Measurements from ENCODE around the gene ARHGAP42. TPM values are rescaled to one million over a fixed set of nuclear protein-coding genes. Genes with fewer than 3 reads are reported as not detected.

ARHGAP42 gene
- total and polyA plus RNA-seq, 4 donors, result 3.8 to 17.2 (median 12.0) TPM

DNA sequence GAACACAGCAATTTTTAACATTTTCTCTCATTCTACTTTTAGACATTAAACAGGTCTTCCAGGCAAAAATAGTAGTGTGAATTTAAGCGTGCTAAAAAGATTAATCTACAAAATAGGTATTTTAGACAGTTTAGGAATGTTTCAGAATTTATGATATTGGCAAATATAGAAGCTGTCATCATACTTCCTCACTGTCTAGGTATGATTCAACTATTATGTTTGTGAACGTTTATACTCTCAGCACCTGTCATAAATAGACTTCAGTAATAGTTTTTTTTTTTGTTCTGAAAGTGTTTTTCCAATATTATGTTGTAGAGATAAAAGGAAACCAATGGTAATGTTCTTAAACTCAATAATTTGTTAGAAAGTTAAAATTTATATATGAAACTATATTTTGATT, 103.0 kb downstream of the ARHGAP42 start:
- no peaks in the 10 kb centered on the region for H3K9me3 ChIP-seq (ENCODE audit: control insufficient read depth in 4 of 4, low read length in 3 of 4)
- TF ChIP-seq HNF4A (conservative IDR thresholded peaks at IDR 0.05), result no peak
- TF ChIP-seq RAD21 (IDR thresholded peaks at IDR 0.05), result no peak
- TF ChIP-seq HNF4G (IDR thresholded peaks at IDR 0.05), result no peak
- no peak for TF ChIP-seq JUND (IDR thresholded peaks at IDR 0.05)
- TF ChIP-seq FOXA1 (IDR thresholded peaks at IDR 0.05), result no peak
- TF ChIP-seq GABPA (IDR thresholded peaks at IDR 0.05 in 1 of 2, conservative IDR thresholded peaks at IDR 0.05 in 1 of 2), result no peak
- no peak for TF ChIP-seq FOXA2 (IDR thresholded peaks at IDR 0.05)
- TF ChIP-seq, protein P1, sequence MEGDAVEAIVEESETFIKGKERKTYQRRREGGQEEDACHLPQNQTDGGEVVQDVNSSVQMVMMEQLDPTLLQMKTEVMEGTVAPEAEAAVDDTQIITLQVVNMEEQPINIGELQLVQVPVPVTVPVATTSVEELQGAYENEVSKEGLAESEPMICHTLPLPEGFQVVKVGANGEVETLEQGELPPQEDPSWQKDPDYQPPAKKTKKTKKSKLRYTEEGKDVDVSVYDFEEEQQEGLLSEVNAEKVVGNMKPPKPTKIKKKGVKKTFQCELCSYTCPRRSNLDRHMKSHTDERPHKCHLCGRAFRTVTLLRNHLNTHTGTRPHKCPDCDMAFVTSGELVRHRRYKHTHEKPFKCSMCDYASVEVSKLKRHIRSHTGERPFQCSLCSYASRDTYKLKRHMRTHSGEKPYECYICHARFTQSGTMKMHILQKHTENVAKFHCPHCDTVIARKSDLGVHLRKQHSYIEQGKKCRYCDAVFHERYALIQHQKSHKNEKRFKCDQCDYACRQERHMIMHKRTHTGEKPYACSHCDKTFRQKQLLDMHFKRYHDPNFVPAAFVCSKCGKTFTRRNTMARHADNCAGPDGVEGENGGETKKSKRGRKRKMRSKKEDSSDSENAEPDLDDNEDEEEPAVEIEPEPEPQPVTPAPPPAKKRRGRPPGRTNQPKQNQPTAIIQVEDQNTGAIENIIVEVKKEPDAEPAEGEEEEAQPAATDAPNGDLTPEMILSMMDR (IDR thresholded peaks at IDR 0.05; ENCODE audit: low read depth, low read length, missing input control), result no peak
- TF ChIP-seq RXRA (IDR thresholded peaks at IDR 0.05), result no peak
- no peak for TF ChIP-seq ZBTB33 (IDR thresholded peaks at IDR 0.05)
- no peak for TF ChIP-seq SP1 (IDR thresholded peaks at IDR 0.05)
- TF ChIP-seq NR2F2 (IDR thresholded peaks at IDR 0.05), result no peak
- TF ChIP-seq, protein P2, sequence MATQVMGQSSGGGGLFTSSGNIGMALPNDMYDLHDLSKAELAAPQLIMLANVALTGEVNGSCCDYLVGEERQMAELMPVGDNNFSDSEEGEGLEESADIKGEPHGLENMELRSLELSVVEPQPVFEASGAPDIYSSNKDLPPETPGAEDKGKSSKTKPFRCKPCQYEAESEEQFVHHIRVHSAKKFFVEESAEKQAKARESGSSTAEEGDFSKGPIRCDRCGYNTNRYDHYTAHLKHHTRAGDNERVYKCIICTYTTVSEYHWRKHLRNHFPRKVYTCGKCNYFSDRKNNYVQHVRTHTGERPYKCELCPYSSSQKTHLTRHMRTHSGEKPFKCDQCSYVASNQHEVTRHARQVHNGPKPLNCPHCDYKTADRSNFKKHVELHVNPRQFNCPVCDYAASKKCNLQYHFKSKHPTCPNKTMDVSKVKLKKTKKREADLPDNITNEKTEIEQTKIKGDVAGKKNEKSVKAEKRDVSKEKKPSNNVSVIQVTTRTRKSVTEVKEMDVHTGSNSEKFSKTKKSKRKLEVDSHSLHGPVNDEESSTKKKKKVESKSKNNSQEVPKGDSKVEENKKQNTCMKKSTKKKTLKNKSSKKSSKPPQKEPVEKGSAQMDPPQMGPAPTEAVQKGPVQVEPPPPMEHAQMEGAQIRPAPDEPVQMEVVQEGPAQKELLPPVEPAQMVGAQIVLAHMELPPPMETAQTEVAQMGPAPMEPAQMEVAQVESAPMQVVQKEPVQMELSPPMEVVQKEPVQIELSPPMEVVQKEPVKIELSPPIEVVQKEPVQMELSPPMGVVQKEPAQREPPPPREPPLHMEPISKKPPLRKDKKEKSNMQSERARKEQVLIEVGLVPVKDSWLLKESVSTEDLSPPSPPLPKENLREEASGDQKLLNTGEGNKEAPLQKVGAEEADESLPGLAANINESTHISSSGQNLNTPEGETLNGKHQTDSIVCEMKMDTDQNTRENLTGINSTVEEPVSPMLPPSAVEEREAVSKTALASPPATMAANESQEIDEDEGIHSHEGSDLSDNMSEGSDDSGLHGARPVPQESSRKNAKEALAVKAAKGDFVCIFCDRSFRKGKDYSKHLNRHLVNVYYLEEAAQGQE (IDR thresholded peaks at IDR 0.05), result no peak
- no peaks in the 10 kb centered on the region for H3K27me3 ChIP-seq (ENCODE audit: control insufficient read depth in 4 of 4, insufficient read depth in 4 of 4, low read length in 3 of 4)
- H3K9ac ChIP-seq (ENCODE audit: low read depth in 1 of 2, low read length in 2 of 2), result no peak overlapping the region
- no peak overlapping the region for H3K27ac ChIP-seq (ENCODE audit: low read depth in 1 of 2, low read length in 2 of 2)
- H3K4me1 ChIP-seq (ENCODE audit: control insufficient read depth in 4 of 4, insufficient read depth in 4 of 4, low read length in 3 of 4), result peaks cover 3 to 39% (median 14%) of the 10 kb centered on the region in 4 donors
- DNase-seq (ENCODE audit: low spot score), result no peak
- no peaks in the 10 kb centered on the region for H3K36me3 ChIP-seq (ENCODE audit: control insufficient read depth in 4 of 4, insufficient read depth in 3 of 4, low read depth in 1 of 4, low read length in 3 of 4)
- no peak overlapping the region for H3K4me3 ChIP-seq (ENCODE audit: low read depth in 1 of 3, low read length in 3 of 3)
- 76% methylated on average over 2 of the region's 2 CpGs for WGBS

DNA sequence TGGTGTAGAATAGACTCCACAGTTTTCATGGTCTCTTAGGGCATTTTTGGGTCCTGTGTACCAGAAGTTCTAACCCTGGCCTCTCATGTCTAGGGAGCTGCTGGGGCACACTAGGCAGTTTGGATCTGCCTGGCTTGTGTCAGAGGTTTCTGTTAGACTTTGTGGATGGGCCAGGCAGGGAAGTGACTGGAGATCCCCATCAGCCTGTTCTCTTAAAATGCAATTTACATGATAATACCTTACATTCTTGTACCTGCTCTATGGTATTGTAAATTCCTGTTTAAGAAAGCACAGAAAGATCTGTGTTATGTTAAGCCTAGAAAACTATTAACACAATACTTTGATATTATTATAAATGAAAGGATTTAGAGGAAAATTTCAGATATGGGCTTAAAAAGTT, 104.0 kb downstream of the ARHGAP42 start:
- Histone ChIP-seq H3K9me3 (ENCODE audit: control insufficient read depth in 4 of 4, low read length in 3 of 4) (no peaks in the 10 kb centered on the region), H3K4me3 (ENCODE audit: low read depth in 1 of 3, low read length in 3 of 3) (no peak overlapping the region), H3K27me3 (ENCODE audit: control insufficient read depth in 4 of 4, insufficient read depth in 4 of 4, low read length in 3 of 4) (no peaks in the 10 kb centered on the region), H3K36me3 (ENCODE audit: control insufficient read depth in 4 of 4, insufficient read depth in 3 of 4, low read depth in 1 of 4, low read length in 3 of 4) (peaks cover 0 to 4% (median 0%) of the 10 kb centered on the region in 4 donors), H3K9ac (ENCODE audit: low read depth in 1 of 2, low read length in 2 of 2) (no peak overlapping the region), H3K27ac (ENCODE audit: low read depth in 1 of 2, low read length in 2 of 2) (no peak overlapping the region), H3K4me1 (ENCODE audit: control insufficient read depth in 4 of 4, insufficient read depth in 4 of 4, low read length in 3 of 4) (peaks cover 0 to 29% (median 4%) of the 10 kb centered on the region in 4 donors)
- no peak for DNase-seq (ENCODE audit: low spot score)
- TF ChIP-seq, protein P1 (IDR thresholded peaks at IDR 0.05; ENCODE audit: low read depth, low read length, missing input control), result no peak
- TF ChIP-seq YY1 (IDR thresholded peaks at IDR 0.05), result no peak
- TF ChIP-seq JUND (IDR thresholded peaks at IDR 0.05), result no peak

Data from liver (tissue), 9 donors.